ENCODE measurements around the gene HLCS.
"Not testable (repeated sequence)": the region's sequence is repeated elsewhere in the genome, so short reads cannot be mapped to it uniquely, and the experiment has no call there.

Gene HLCS

DNA sequence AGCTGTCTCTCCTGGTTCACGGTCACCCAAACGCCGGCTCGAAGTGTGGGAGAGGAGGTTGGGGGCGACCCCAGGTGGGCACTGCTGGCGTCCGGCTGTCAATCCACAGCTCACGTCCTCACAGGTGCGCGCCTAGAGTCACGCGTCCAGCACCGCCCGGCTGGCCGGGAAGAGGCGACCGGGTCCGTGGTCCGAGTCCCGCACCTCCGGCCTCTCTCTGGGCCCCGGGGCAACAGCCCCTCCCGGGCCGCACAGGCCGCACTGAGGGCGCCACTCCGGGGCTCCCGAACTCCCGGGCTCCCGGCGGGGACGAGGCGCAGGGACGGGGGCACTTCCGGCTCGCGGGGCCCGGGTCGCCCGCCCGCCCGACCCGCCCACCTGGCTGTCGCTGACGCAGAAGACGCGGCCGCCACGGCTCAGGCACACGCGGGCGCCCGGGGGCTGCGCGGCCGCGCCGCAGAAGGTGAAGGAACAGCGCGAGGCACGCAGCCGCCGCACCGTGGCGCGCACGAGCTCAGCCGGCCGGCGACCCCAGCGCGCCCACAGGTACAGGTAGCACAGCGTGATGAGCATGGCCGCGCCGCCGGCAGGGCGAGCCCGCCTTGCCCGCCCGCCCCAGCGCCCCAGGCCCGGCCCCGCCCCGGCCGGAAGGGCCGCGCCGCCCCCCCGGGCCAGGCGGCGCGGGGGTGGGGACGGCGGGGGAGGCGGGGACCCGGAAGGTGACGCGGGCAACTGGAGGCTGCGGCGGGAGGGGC, at the start of gene HLCS:
TSS of gene HLCS (minus strand) at position 604 of the 755 bp plus-strand sequence. CDS start at position 573, 31 bp downstream.
- peak; percentile 75 for DNase-seq

GRCh38 chr21:37009740-37010341, 43.4 kb upstream of the HLCS start:
- DNase-seq = peak; percentile 89

DNA sequence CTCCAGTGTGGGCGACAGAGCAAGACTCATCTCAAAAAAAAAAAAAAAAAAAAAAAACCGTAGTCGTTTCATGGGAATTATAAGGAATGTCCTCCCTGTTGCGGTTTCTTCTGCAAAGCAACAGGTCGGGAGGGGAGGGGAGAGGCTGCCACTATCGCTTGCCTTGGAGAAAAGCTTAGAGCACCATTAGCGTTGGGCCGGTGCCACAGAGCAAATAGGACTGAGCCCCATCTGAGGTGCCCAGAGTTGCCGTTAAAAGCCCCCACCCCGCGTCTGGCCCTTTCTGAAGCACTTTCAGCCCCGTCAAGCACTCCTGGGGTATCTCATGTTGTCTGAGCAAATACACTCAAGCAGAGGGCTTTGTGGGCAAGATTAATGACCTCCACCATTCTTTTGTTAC, 42.3 kb upstream of the HLCS start:
- peak; percentile 92 for DNase-seq

- no peak for DNase-seq
These were observed 40.2 kb upstream of the HLCS start, which contains the start of gene RIPPLY3 for GRCh38 chr21:37006486-37007291. TSS of gene RIPPLY3 (plus strand) at chr21:37006702. CDS start at chr21:37006773, 71 bp downstream.

DNA sequence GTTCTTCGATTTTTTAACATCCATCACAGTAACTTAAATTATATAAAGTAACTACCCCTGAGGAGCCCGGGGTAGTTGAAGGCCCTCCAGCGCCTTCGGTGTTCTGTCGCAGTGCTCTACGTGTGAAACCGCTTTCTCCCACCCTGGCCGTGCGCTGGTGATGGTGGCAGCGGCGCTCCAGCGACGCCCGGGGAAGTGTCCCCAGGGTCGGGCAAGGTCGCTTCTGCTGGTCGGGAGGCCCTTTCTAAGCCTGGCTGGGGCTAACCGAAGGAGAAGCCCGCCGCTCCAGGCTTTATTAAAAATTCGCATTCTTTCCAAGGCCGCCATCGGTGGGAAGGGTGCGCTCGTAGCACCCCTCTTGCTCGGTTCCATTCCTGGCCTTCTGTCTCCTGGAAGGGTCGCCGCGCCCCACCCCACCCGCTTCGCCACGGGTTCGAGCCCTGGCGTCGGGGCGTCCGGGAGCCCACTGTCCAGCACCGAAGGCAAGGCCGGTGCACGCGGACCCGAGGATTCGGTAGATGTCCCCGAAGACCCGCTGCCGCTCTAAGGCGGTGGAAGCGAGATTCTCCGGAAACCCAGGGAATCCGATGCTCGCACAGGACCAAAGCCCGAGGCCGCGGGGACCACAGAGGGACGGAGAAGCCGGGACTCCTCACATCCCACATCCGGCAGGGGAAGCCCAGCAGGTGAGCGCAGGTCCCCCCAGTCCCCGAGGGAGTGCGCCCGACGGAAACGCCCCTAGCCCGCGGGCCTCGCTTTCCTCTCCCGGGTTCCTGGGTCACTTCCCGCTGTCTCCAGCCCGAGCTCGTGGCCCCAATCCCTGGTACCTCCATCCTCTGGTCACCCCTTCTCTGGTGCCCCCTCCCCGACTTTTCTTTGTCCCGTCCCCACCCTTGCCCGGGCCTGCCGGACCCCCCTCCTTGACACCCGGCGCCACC, 39.3 kb upstream of the HLCS start:
- no peak for DNase-seq

DNA sequence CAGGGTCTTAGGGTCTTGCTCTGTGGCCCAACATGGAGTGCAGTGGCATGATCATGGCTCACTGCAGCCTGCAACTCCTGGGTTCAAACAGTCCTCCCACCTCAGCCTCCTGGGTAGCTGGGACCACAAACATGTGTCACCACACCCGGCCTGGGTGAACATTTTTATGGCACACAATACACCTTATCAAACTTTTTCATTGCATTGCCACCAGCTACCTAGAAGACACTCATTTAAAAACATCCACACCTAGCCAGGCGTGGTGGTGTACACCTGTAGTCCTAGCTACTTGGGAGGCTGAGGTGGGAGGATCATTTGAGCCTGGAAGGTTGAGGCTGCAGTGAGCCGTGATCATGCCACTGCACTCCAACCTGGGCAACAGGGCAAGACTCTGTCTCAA, 37.4 kb upstream of the HLCS start:
- DNase-seq = not testable (repeated sequence)

GRCh38 chr21:37002851-37003250, 36.4 kb upstream of the HLCS start:
- not testable (repeated sequence) for DNase-seq

DNA sequence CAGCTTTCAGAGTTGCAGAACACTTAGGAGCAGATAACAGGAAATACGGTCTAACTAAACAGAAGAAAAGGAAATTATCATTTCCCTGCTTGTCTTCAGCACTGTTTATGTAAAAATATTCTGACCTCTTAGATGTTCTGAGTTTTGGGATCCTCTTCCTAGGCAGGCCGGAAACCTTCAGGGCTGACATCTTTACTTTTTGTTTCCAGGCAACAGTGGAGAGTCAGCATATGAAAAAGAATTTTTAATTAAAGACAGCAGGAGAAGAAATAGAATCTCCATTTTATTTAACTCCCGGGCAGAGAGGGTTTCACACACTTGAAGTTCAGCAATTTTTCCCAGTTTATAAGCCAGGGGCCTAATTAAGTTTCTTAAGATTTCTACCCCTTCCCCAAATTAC, 35.0 kb upstream of the HLCS start:
- DNase-seq = no peak

DNA sequence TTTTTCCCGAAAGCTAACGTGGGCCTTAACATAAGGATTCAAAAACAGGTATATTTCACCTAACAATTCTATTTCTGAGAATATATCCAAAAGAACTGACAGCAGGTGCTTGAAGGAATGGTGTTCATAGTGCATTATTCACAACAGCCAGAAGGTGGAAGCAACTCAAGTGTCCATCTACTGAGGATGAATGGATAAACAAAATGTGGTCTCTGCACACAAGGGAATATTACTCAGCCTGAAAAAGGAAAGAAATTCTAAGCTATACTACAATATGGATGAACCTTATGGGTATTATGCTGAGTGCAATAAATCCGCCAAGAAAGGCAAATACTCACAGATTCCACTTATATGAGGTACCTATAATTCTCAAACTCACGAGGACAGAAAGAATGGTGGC, 33.9 kb upstream of the HLCS start:
- no peak for DNase-seq

DNA sequence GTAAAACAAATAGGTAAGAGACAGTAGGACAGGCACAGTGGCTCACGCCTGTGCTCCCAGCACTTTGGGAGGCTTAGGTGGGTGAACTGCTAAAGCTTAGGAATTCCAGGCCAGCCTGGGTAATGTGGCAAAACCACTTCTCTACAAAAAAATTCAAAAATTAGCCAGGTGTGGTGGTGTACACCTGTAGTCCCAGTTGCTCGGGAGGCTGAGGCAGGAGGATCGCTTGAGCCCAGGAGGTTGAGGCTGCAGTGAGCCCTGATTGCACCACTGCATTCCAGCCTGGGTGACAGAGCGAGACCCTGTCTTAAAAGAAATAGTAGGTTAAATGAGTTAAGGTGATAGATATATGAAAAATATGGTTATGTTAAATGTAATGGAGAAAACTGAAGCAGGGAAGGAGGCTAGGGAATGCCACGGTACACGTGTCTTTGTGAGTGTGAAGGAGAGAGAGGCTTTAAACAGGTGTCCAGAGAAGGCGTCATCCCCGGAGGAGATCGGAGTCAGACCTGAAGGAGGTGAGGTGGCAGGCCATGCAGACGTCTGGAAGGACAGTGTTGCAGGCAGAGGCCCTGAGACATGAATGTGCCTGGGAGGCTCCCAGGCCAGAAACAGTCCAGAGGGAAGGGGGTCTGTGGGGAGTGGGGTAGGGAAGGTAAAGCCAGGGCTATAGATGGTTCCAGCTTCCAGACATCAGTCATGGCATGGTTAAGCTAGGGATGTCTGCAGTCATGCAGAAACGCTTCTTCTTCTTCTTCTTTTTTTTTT, 32.8 kb upstream of the HLCS start:
- no peak for DNase-seq

DNA sequence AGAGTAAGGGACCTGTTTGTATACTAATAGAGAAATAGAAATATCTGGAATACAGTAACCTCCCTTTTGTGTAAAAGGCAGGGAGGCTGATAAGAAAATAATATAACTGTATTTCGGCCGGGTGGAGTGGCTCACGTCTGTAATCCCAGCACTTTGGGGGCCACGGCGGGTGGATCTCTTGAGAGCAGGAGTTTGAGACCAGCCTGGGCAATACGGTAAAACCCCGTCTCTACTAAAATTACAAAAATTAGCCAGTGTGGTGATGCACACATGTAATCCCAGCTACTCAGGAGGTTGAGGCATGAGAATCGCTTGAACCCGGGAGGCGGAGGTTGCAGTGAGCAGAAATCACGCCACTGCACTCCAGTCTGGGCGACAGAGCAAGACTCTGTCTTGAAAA, 28.8 kb upstream of the HLCS start:
- DNase-seq = not testable (repeated sequence)

GRCh38 chr21:36994501-36995158, 28.2 kb upstream of the HLCS start:
- no peak for DNase-seq

- no peak for DNase-seq
These were observed 26.2 kb upstream of the HLCS start for GRCh38 chr21:36992671-36993070.

DNA sequence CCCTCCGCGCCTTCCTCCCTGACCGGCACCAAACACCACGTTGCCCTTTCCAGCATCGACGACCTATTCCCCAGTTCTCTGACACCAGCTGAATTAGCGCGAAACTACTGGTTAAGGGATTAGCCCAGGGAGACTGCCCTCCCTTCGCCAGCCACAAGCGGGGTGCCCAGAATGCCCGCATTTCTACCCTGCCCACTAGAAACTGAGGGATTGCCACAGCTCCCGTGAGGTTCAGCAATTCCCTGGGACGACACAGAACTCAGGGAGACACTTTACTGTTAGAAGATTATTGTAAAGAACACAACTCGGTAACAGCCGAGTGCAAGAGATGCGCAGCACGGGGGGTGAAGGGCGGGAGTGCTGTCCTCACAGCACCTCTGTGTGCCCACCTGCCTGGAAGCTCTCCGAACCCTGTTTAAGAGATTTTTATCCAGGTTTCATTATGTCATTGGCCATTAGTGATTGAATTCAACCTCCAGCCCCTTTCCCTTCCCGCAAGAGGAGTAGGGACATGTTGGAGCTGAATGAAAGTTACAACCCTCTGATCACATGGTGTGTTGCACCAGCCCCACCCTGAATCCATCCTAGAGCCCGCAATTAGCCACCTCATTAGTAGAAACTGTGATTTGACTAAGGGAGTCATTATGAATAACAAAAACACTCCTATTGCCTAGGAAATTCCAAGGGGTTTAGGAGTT, 24.2 kb upstream of the HLCS start:
- DNase-seq = no peak

DNA sequence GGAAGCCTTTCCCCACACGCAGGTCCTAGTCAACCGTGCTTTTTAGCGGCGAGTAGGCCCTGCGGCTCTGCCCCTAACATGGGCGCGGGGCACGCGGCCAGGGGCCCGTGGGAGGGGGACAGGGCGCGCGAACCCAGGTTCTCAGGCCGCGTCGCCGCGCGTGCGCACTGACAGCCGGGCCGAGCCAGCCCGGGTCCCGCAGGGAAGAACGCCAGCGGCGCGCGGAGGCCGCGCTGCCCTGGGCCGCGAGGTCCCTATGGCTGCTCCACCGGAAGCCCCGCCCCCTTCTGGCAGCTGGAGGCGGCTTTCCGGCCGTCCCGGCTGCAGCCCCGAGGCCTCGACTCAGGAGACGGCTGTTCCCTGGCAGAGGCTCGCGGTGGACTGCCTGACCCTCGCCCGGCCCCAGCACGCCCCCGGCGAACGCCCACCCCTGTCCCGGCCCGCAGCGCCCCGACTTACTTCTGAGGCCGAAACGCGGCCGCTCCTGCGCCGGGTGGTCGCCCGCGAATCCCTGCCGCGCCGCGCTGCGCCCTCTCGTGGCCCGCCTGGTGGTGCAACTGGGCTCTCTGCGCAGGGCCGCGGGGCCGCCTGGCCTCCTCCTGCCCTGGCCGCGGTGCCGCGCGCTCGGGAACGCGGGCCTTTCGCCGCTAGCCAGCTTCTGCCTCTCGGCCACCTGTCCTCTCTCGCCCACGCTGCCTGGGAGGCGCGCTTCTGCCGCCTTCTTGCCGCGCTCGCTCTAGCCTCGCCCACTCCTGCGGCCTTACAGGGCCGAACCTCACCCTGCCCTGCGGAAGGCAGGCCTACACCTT, 23.4 kb upstream of the HLCS start:
- peak; percentile 88 for DNase-seq

GRCh38 chr21:36989199-36989698, 22.8 kb upstream of the HLCS start:
- not testable (repeated sequence) for DNase-seq

- no peak for DNase-seq
These were observed 22.1 kb upstream of the HLCS start for GRCh38 chr21:36988536-36988935.

GRCh38 chr21:36987845-36988244, 21.4 kb upstream of the HLCS start:
- no peak for DNase-seq

Measured in NCI-H1105 (cell line).